ENCODE data around the gene SLC9A9.

The SLC9A9 gene

GRCh38 chr3:143329567-143330211 is 518.6 kb downstream of the SLC9A9 start:
- Histone ChIP-seq H3K4me3 (ENCODE audit: low read depth in 1 of 2, low read length in 2 of 2) (no peak overlapping the region), H3K4me1 (ENCODE audit: control insufficient read depth in 1 of 2, insufficient read depth in 2 of 2, low read length in 2 of 2) (peaks cover 0 to 15% of the 10 kb centered on the region in 2 donors), H3K9me3 (ENCODE audit: control insufficient read depth in 1 of 2, low read length in 2 of 2) (no peaks in the 10 kb centered on the region), H3K36me3 (ENCODE audit: control insufficient read depth in 1 of 2, insufficient read depth in 2 of 2, low read length in 2 of 2) (no peaks in the 10 kb centered on the region), H3K27ac (ENCODE audit: low read length) (no peak overlapping the region), H3K27me3 (ENCODE audit: low read depth, low read length) (no peaks in the 10 kb centered on the region)

DNA sequence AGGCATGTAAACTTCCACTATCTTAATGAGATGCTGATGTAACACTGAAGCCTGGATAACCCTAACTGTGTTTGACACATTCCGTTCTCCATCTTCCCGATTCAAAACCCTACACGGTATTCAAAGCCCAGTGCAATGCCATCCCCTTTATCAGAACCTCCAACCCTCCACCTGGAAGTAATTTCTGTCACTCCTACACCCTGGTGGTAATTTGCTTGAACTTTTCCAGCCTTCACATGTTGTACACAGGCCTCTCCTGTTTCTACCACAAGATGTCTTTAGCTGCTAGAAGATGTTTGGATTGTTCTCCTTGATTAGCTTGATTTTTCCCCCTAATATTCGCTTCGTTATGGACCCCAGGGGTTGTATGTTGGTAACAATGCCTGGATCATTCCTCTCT is 519.8 kb downstream of the SLC9A9 start:
- Histone ChIP-seq H3K27ac (ENCODE audit: low read length) (no peak overlapping the region), H3K27me3 (ENCODE audit: low read depth, low read length) (no peaks in the 10 kb centered on the region), H3K9me3 (ENCODE audit: control insufficient read depth in 1 of 2, low read length in 2 of 2) (no peaks in the 10 kb centered on the region), H3K36me3 (ENCODE audit: control insufficient read depth in 1 of 2, insufficient read depth in 2 of 2, low read length in 2 of 2) (no peaks in the 10 kb centered on the region), H3K4me1 (ENCODE audit: control insufficient read depth in 1 of 2, insufficient read depth in 2 of 2, low read length in 2 of 2) (peaks cover 0 to 15% of the 10 kb centered on the region in 2 donors), H3K4me3 (ENCODE audit: low read depth in 1 of 2, low read length in 2 of 2) (no peak overlapping the region)

- Histone ChIP-seq H3K4me3 (ENCODE audit: low read depth in 1 of 2, low read length in 2 of 2) (no peak overlapping the region), H3K27ac (ENCODE audit: low read length) (no peak overlapping the region), H3K27me3 (ENCODE audit: low read depth, low read length) (no peaks in the 10 kb centered on the region), H3K9me3 (ENCODE audit: control insufficient read depth in 1 of 2, low read length in 2 of 2) (no peaks in the 10 kb centered on the region), H3K36me3 (ENCODE audit: control insufficient read depth in 1 of 2, insufficient read depth in 2 of 2, low read length in 2 of 2) (no peaks in the 10 kb centered on the region), H3K4me1 (ENCODE audit: control insufficient read depth in 1 of 2, insufficient read depth in 2 of 2, low read length in 2 of 2) (peaks cover 0 to 15% of the 10 kb centered on the region in 2 donors)
Observed at GRCh38 chr3:143326983-143327778, 521.1 kb downstream of the SLC9A9 start.

DNA sequence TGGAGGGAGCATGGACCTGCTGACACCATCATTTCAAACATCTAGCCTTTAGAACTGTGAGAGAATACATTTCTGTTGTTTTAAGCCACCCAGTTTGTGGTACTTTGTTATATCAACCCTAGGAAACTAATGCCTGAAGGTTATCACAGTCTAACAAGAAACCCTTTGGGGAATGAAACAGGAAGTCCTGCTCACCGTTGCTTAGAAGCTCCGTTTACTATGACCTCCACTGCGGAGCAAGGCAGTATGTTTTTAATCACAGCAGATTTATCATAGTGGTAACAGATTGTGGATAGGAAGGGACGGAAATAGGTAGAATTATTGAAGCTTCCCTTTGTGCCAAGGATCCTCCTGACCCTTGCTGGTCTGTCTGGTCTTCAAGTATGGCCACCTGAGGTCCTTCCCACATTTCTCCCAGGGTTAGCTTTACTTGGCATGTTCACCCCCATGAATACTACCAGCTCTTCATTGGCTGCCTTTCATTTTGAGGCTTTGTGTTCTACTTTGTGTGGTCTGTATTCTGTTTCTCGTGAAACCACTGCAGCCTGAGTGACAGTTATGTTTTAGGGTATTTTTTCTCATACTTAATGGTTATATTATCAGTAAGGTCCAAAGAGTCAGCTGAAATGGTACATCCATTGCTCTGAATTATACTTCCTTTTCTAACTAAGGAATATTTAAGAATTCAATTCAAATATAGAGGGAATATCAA is 527.1 kb downstream of the SLC9A9 start:
- Histone ChIP-seq H3K4me1 (ENCODE audit: control insufficient read depth in 1 of 2, insufficient read depth in 2 of 2, low read length in 2 of 2) (no peaks in the 10 kb centered on the region), H3K4me3 (ENCODE audit: low read depth in 1 of 2, low read length in 2 of 2) (no peak overlapping the region), H3K9me3 (ENCODE audit: control insufficient read depth in 1 of 2, low read length in 2 of 2) (no peaks in the 10 kb centered on the region), H3K27ac (ENCODE audit: low read length) (no peak overlapping the region), H3K36me3 (ENCODE audit: control insufficient read depth in 1 of 2, insufficient read depth in 2 of 2, low read length in 2 of 2) (no peaks in the 10 kb centered on the region), H3K27me3 (ENCODE audit: low read depth, low read length) (no peaks in the 10 kb centered on the region)

DNA sequence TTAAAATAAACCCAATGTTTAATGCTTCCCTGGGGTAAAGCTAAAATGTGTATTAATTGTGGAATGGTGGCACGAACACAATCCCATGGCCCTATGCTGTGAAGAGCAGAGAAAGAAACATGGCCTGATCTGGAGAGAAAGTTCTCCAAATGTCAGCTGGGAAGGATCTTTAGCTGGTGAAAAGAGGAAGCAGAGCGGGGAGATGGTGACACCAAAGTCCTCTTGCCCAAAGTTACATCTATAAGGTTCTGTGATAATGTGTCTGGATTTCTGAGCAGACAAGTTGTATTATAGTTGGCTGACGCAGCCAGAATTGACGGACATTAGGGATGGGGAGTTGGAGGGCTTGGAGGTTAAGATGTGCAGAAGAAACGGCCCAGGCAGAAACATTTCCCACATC is 532.5 kb downstream of the SLC9A9 start:
- Histone ChIP-seq H3K36me3 (ENCODE audit: control insufficient read depth in 1 of 2, insufficient read depth in 2 of 2, low read length in 2 of 2) (no peaks in the 10 kb centered on the region), H3K9me3 (ENCODE audit: control insufficient read depth in 1 of 2, low read length in 2 of 2) (no peaks in the 10 kb centered on the region), H3K27ac (ENCODE audit: low read length) (no peak overlapping the region), H3K4me3 (ENCODE audit: low read depth in 1 of 2, low read length in 2 of 2) (no peak overlapping the region), H3K27me3 (ENCODE audit: low read depth, low read length) (no peaks in the 10 kb centered on the region), H3K4me1 (ENCODE audit: control insufficient read depth in 1 of 2, insufficient read depth in 2 of 2, low read length in 2 of 2) (peaks cover 0 to 9% of the 10 kb centered on the region in 2 donors)

- Histone ChIP-seq H3K36me3 (ENCODE audit: control insufficient read depth in 1 of 2, insufficient read depth in 2 of 2, low read length in 2 of 2) (no peaks in the 10 kb centered on the region), H3K27ac (ENCODE audit: low read length) (no peak overlapping the region)
Observed at GRCh38 chr3:143314251-143315093, 533.8 kb downstream of the SLC9A9 start.

DNA sequence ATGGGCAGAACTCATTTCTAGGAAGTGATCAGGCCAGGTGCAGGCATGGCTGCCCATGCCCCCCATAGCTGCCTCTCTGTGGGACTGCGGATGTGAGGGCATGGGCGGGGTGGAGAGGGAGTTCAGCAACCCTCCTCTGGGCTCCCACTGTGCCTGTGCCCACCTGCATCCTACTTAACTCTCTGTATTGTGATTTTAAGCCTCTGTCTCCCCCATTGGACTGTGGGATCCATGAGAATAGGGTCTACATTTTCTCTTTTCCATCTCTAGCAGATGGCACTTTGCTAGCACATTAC is 534.4 kb downstream of the SLC9A9 start:
- H3K27me3 ChIP-seq (ENCODE audit: low read depth, low read length) = no peaks in the 10 kb centered on the region
- no peaks in the 10 kb centered on the region for H3K9me3 ChIP-seq (ENCODE audit: control insufficient read depth in 1 of 2, low read length in 2 of 2)
- no peak overlapping the region for H3K27ac ChIP-seq (ENCODE audit: low read length)
- H3K4me1 ChIP-seq (ENCODE audit: control insufficient read depth in 1 of 2, insufficient read depth in 2 of 2, low read length in 2 of 2) = peaks cover 0 to 9% of the 10 kb centered on the region in 2 donors
- no peak overlapping the region for H3K4me3 ChIP-seq (ENCODE audit: low read depth in 1 of 2, low read length in 2 of 2)
- no peaks in the 10 kb centered on the region for H3K36me3 ChIP-seq (ENCODE audit: control insufficient read depth in 1 of 2, insufficient read depth in 2 of 2, low read length in 2 of 2)

More at GRCh38 chr3:143314251-143315093, 533.8 kb downstream of the SLC9A9 start:
- no peaks in the 10 kb centered on the region for H3K27me3 ChIP-seq (ENCODE audit: low read depth, low read length)
- no peak overlapping the region for H3K4me3 ChIP-seq (ENCODE audit: low read depth in 1 of 2, low read length in 2 of 2)
- H3K4me1 ChIP-seq (ENCODE audit: control insufficient read depth in 1 of 2, insufficient read depth in 2 of 2, low read length in 2 of 2) = peaks cover 0 to 9% of the 10 kb centered on the region in 2 donors
- no peaks in the 10 kb centered on the region for H3K9me3 ChIP-seq (ENCODE audit: control insufficient read depth in 1 of 2, low read length in 2 of 2)

- H3K27me3 ChIP-seq (ENCODE audit: low read depth, low read length) = no peaks in the 10 kb centered on the region
- H3K36me3 ChIP-seq (ENCODE audit: control insufficient read depth in 1 of 2, insufficient read depth in 2 of 2, low read length in 2 of 2) = no peaks in the 10 kb centered on the region
- no peak overlapping the region for H3K4me3 ChIP-seq (ENCODE audit: low read depth in 1 of 2, low read length in 2 of 2)
- no peaks in the 10 kb centered on the region for H3K9me3 ChIP-seq (ENCODE audit: control insufficient read depth in 1 of 2, low read length in 2 of 2)
- no peak overlapping the region for H3K27ac ChIP-seq (ENCODE audit: low read length)
- peaks cover 0 to 9% of the 10 kb centered on the region in 2 donors for H3K4me1 ChIP-seq (ENCODE audit: control insufficient read depth in 1 of 2, insufficient read depth in 2 of 2, low read length in 2 of 2)
Observed at GRCh38 chr3:143313025-143313892, 535.0 kb downstream of the SLC9A9 start.

- peaks cover 0 to 9% of the 10 kb centered on the region in 2 donors for H3K4me1 ChIP-seq (ENCODE audit: control insufficient read depth in 1 of 2, insufficient read depth in 2 of 2, low read length in 2 of 2)
- no peaks in the 10 kb centered on the region for H3K27me3 ChIP-seq (ENCODE audit: low read depth, low read length)
- no peak overlapping the region for H3K27ac ChIP-seq (ENCODE audit: low read length)
- no peak overlapping the region for H3K4me3 ChIP-seq (ENCODE audit: low read depth in 1 of 2, low read length in 2 of 2)
- no peaks in the 10 kb centered on the region for H3K9me3 ChIP-seq (ENCODE audit: control insufficient read depth in 1 of 2, low read length in 2 of 2)
- no peaks in the 10 kb centered on the region for H3K36me3 ChIP-seq (ENCODE audit: control insufficient read depth in 1 of 2, insufficient read depth in 2 of 2, low read length in 2 of 2)
Observed at GRCh38 chr3:143311096-143311495, 537.2 kb downstream of the SLC9A9 start.

GRCh38 chr3:143309705-143310104 is 538.6 kb downstream of the SLC9A9 start:
- H3K4me1 ChIP-seq (ENCODE audit: control insufficient read depth in 1 of 2, insufficient read depth in 2 of 2, low read length in 2 of 2) = peaks cover 0 to 8% of the 10 kb centered on the region in 2 donors
- H3K9me3 ChIP-seq (ENCODE audit: control insufficient read depth in 1 of 2, low read length in 2 of 2) = no peaks in the 10 kb centered on the region
- no peaks in the 10 kb centered on the region for H3K36me3 ChIP-seq (ENCODE audit: control insufficient read depth in 1 of 2, insufficient read depth in 2 of 2, low read length in 2 of 2)
- H3K27ac ChIP-seq (ENCODE audit: low read length) = no peak overlapping the region
- H3K27me3 ChIP-seq (ENCODE audit: low read depth, low read length) = no peaks in the 10 kb centered on the region
- no peak overlapping the region for H3K4me3 ChIP-seq (ENCODE audit: low read depth in 1 of 2, low read length in 2 of 2)
